ENCODE data around the gene ORMDL3. TPM values are rescaled to one million over a fixed set of nuclear protein-coding genes. Genes with fewer than 3 reads are reported as not detected.
"Not testable (repeated sequence)": the region's sequence is repeated elsewhere in the genome, so short reads cannot be mapped to it uniquely, and the experiment has no call there.

ORMDL3 gene
- total and polyA plus RNA-seq, 4 experiments from 2014 or later, result 79.6 to 161 (median 88.8) TPM

DNA sequence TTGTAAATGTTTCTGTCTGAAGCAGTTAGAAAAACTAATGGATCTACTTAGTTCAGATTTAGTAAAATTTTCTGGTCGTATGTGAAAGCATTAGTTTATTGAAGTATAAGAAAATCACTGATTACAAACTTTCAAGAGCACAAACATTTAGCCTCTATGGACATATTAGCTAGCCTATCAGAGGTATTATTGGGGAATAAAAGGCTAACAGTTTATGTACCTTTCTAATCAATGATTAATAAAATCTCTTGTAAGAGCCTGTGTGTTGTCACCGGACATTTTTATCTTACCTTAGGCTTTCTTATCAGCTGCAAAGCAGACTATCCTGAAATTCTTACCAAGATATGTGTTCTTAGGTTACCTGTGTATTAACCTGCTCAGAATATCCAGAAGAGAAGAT is 38.2 kb downstream of the ORMDL3 start:
- DNase-seq, result no peak
- Histone ChIP-seq H3K9me3 (ENCODE audit: control insufficient read depth in 1 of 2, low read length in 2 of 2) (no peaks in the 10 kb centered on the region), H3K27ac (ENCODE audit: low read depth, low read length) (no peak overlapping the region), H3K36me3 (ENCODE audit: insufficient read depth, low read length) (no peaks in the 10 kb centered on the region), H3K27me3 (ENCODE audit: insufficient read depth, low read length) (no peaks in the 10 kb centered on the region), H3K4me3 (ENCODE audit: low read length in 2 of 2) (no peak overlapping the region), H3K4me1 (ENCODE audit: insufficient read depth, low read length) (no peaks in the 10 kb centered on the region)
- Mint-ChIP-seq H3K27ac (no peak overlapping the region), H3K9me3 (no peaks in the 10 kb centered on the region), H3K36me3 (no peaks in the 10 kb centered on the region), H3K4me1 (no peaks in the 10 kb centered on the region), H3K27me3 (peaks cover 13 to 20% of the 10 kb centered on the region in 2 donors), H3K4me3 (no peak overlapping the region)
- intact Hi-C loops (cut with micrococcal nuclease), result no loop called here
- ChIA-PET POLR2A (ENCODE audit: partially characterized antibody) (no interaction called here), CTCF (ENCODE audit: partially characterized antibody) (interaction anchor here (0.7 kb wide), 1 partner anchor 197 kb away, joined by 3 read pairs; no protein-coding TSS in a partner anchor)

- intact Hi-C loops (cut with micrococcal nuclease), result no loop called here
- no peaks in the 10 kb centered on the region for H3K4me1 Mint-ChIP-seq
- no peaks in the 10 kb centered on the region for H3K36me3 Mint-ChIP-seq
- Histone ChIP-seq H3K36me3 (ENCODE audit: insufficient read depth, low read length) (no peaks in the 10 kb centered on the region), H3K27ac (ENCODE audit: low read depth, low read length) (no peak overlapping the region), H3K9me3 (ENCODE audit: control insufficient read depth in 1 of 2, low read length in 2 of 2) (no peaks in the 10 kb centered on the region), H3K27me3 (ENCODE audit: insufficient read depth, low read length) (no peaks in the 10 kb centered on the region), H3K4me3 (ENCODE audit: low read length in 2 of 2) (no peak overlapping the region), H3K4me1 (ENCODE audit: insufficient read depth, low read length) (no peaks in the 10 kb centered on the region)
- peaks cover 9 to 16% of the 10 kb centered on the region in 2 donors for H3K27me3 Mint-ChIP-seq
- ChIA-PET POLR2A (ENCODE audit: partially characterized antibody) (interaction anchor here (0.7 kb wide), 1 partner anchor 8 kb away, joined by 3 read pairs; no protein-coding TSS in a partner anchor), CTCF (ENCODE audit: partially characterized antibody) (no interaction called here)
- H3K4me3 Mint-ChIP-seq, result no peak overlapping the region
- no peaks in the 10 kb centered on the region for H3K9me3 Mint-ChIP-seq
- no peak overlapping the region for H3K27ac Mint-ChIP-seq
- no peak for DNase-seq
These were observed 40.3 kb downstream of the ORMDL3 start for GRCh38 chr17:39887078-39887477.

DNA sequence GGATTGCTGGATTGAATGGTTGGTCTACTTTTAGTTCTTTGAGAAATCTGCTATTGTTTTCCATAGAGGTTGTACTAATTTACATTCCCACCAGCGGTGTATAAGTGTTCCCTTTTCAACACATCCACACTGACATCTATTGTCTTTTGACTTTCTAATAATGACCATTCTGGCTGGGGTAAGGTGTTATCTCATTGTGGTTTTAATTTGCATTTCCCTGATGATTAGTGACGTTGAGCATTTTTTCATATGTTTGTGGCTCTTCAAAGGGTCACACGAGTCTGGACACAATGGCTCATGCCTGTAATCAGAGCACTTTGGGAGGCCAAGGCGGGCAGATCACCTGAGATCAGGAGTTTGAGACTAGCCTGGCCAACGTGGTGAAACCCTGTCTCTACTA is 41.3 kb downstream of the ORMDL3 start:
- H3K9me3 ChIP-seq (ENCODE audit: control insufficient read depth in 1 of 2, low read length in 2 of 2); CTCF ChIA-PET (ENCODE audit: partially characterized antibody); H3K36me3 ChIP-seq (ENCODE audit: insufficient read depth, low read length); H3K4me1 Mint-ChIP-seq; H3K9me3 Mint-ChIP-seq; intact Hi-C loops (cut with micrococcal nuclease); H3K4me1 ChIP-seq (ENCODE audit: insufficient read depth, low read length); DNase-seq; H3K36me3 Mint-ChIP-seq; H3K27me3 ChIP-seq (ENCODE audit: insufficient read depth, low read length); H3K4me3 Mint-ChIP-seq; H3K4me3 ChIP-seq (ENCODE audit: low read length in 2 of 2); H3K27ac Mint-ChIP-seq; H3K27ac ChIP-seq (ENCODE audit: low read depth, low read length); POLR2A ChIA-PET (ENCODE audit: partially characterized antibody): not testable (repeated sequence)
- H3K27me3 Mint-ChIP-seq, result peaks cover 9 to 13% of the 10 kb centered on the region in 2 donors

DNA sequence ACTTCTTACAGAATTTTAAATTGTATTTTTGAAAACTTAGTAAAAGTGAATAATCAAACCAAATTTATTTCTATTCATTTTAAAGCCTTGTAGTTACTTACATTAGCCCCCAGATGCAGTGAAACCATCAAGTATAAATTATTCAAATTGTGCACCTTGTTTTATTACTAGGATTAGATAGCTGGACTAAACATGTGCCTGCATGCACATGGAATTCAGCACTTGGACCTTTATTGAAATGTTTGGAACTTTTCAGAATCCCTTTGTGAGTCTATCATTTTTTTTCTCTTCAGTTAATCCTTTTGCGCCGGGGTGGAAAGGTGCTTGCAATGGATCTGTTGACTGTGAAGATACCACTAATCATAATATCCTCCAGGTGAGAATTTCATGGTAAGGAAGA is 54.6 kb downstream of the ORMDL3 start:
- DNase-seq, result no peak
- Histone ChIP-seq H3K4me3 (ENCODE audit: low read length in 2 of 2) (no peak overlapping the region), H3K4me1 (ENCODE audit: insufficient read depth, low read length) (peaks cover 4% of the 10 kb centered on the region), H3K27me3 (ENCODE audit: insufficient read depth, low read length) (no peaks in the 10 kb centered on the region), H3K9me3 (ENCODE audit: control insufficient read depth in 1 of 2, low read length in 2 of 2) (no peaks in the 10 kb centered on the region), H3K36me3 (ENCODE audit: insufficient read depth, low read length) (no peaks in the 10 kb centered on the region), H3K27ac (ENCODE audit: low read depth, low read length) (no peak overlapping the region)
- ChIA-PET CTCF (ENCODE audit: partially characterized antibody) (interaction anchor here (1.0 to 2.7 kb wide), 11 partner anchors 11 to 251 kb away, joined by 3 to 12 read pairs (median 6); partner anchors contain the start of genes GSDMA, MIEN1 and PSMD3), POLR2A (ENCODE audit: partially characterized antibody) (interaction anchor here (1.0 to 2.0 kb wide), 4 partner anchors 49 to 107 kb away, joined by 3 to 10 read pairs (median 3); partner anchors contain the start of gene PSMD3)
- H3K27me3 Mint-ChIP-seq, result no peaks in the 10 kb centered on the region
- peak overlapping the region in 1 of 7 donors; percentile 10 for H3K27ac Mint-ChIP-seq
- intact Hi-C loops (cut with micrococcal nuclease), result loop anchor here (1.0 kb wide), 2 partner anchors 87 to 108 kb away; partner anchors contain the start of gene PSMD3
- H3K36me3 Mint-ChIP-seq, result no peaks in the 10 kb centered on the region
- H3K9me3 Mint-ChIP-seq, result no peaks in the 10 kb centered on the region
- peaks cover 5 to 17% (median 13%) of the 10 kb centered on the region in 4 donors for H3K4me1 Mint-ChIP-seq
- H3K4me3 Mint-ChIP-seq, result no peak overlapping the region

DNA sequence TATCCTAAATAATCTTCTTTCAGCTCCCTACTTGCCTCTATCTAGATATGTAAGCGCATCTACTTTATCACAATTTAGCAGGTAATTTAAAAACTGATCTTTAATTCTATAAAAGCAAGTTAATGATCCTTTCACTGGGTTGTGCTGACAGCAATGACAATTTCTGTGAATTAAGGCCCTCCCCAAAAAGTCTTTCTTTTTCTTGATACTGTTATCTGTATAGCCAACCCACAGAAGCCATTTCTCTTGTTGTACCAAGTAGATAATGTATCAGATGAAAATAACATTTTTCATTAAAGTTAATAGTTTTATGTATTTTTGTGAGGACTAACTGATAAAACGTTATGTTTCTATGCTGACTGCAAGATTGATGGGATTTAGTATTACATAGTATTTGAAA is 55.6 kb downstream of the ORMDL3 start:
- H3K27ac ChIP-seq (ENCODE audit: low read depth, low read length), result no peak overlapping the region
- Mint-ChIP-seq H3K27ac (no peak overlapping the region), H3K4me1 (peaks cover 15 to 26% (median 22%) of the 10 kb centered on the region in 4 donors), H3K4me3 (no peak overlapping the region), H3K36me3 (no peaks in the 10 kb centered on the region), H3K9me3 (no peaks in the 10 kb centered on the region), H3K27me3 (no peaks in the 10 kb centered on the region)
- intact Hi-C loops (cut with micrococcal nuclease), result loop anchor here (1.0 kb wide), 2 partner anchors 88 to 108 kb away; partner anchors contain the start of gene PSMD3
- no peak overlapping the region for H3K4me3 ChIP-seq (ENCODE audit: low read length in 2 of 2)
- no peaks in the 10 kb centered on the region for H3K27me3 ChIP-seq (ENCODE audit: insufficient read depth, low read length)
- CTCF ChIA-PET (ENCODE audit: partially characterized antibody), result interaction anchor here (0.8 to 2.7 kb wide), 4 partner anchors 46 to 108 kb away, joined by 3 to 12 read pairs (median 6); partner anchors contain the start of genes GSDMA and PSMD3
- POLR2A ChIA-PET (ENCODE audit: partially characterized antibody), result no interaction called here
- DNase-seq, result no peak
- H3K4me1 ChIP-seq (ENCODE audit: insufficient read depth, low read length), result peaks cover 13% of the 10 kb centered on the region
- no peaks in the 10 kb centered on the region for H3K9me3 ChIP-seq (ENCODE audit: control insufficient read depth in 1 of 2, low read length in 2 of 2)
- no peaks in the 10 kb centered on the region for H3K36me3 ChIP-seq (ENCODE audit: insufficient read depth, low read length)

Other genes starting within 250 kb of the ORMDL3 start
- 10 to 100 TPM; 29.6 to 30.5 TPM for gene PGAP3, start 239.5 kb downstream of the ORMDL3 start, total RNA-seq
- 10 to 100 TPM; 22.1 to 26.5 TPM for gene PGAP3, start 239.5 kb downstream of the ORMDL3 start, polyA plus RNA-seq
- gene ERBB2, start 227.5 kb downstream of the ORMDL3 start, total RNA-seq, result 1 to 10 TPM; 4.1 to 4.5 TPM
- gene ERBB2, start 227.5 kb downstream of the ORMDL3 start, polyA plus RNA-seq, result under 1 TPM in 1 of 2 donors, not detected in 1; 0.55 TPM
- 10 to 100 TPM; 35.8 TPM for gene MIEN1, start 197.1 kb downstream of the ORMDL3 start, total RNA-seq
- gene MIEN1, start 197.1 kb downstream of the ORMDL3 start, polyA plus RNA-seq, result 10 to 100 TPM; 90.8 to 96.6 TPM
- gene GRB7, start 189.7 kb downstream of the ORMDL3 start, total RNA-seq, result not detected
- not detected for gene GRB7, start 189.7 kb downstream of the ORMDL3 start, polyA plus RNA-seq
- 100 to 1,000 TPM; 116 to 118 TPM for gene IKZF3, start 63.3 kb downstream of the ORMDL3 start, total RNA-seq
- 10 to 100 TPM in 1 of 2 donors, 1 to 10 TPM in 1; 3.2 to 87.4 TPM for gene IKZF3, start 63.3 kb downstream of the ORMDL3 start, polyA plus RNA-seq
- 1 to 10 TPM in 1 of 2 experiments, under 1 TPM in 1; 0.35 to 1.2 TPM for gene ZPBP2, start 59.4 kb downstream of the ORMDL3 start, total RNA-seq
- under 1 TPM in 1 of 2 donors, not detected in 1; 0.25 TPM for gene ZPBP2, start 59.4 kb downstream of the ORMDL3 start, polyA plus RNA-seq
- gene GSDMB, start 9.0 kb downstream of the ORMDL3 start, total RNA-seq, result 10 to 100 TPM; 41.4 to 47.4 TPM
- 1 to 10 TPM; 3.2 to 3.9 TPM for gene GSDMB, start 9.0 kb downstream of the ORMDL3 start, polyA plus RNA-seq
- not detected for gene LRRC3C, start 131 bp upstream of the ORMDL3 start, total RNA-seq
- gene LRRC3C, start 131 bp upstream of the ORMDL3 start, polyA plus RNA-seq, result not detected
- gene GSDMA, start 35.4 kb upstream of the ORMDL3 start, total RNA-seq, result under 1 TPM; 0.23 to 0.25 TPM
- 1 to 10 TPM in 1 of 2 donors, under 1 TPM in 1; 0.42 to 1.1 TPM for gene GSDMA, start 35.4 kb upstream of the ORMDL3 start, polyA plus RNA-seq
- 10 to 100 TPM; 59.7 to 60.3 TPM for gene PSMD3, start 53.2 kb upstream of the ORMDL3 start, total RNA-seq
- 10 to 100 TPM; 44.6 to 47.9 TPM for gene PSMD3, start 53.2 kb upstream of the ORMDL3 start, polyA plus RNA-seq
- not detected for gene CSF3, start 87.8 kb upstream of the ORMDL3 start, total RNA-seq
- not detected for gene CSF3, start 87.8 kb upstream of the ORMDL3 start, polyA plus RNA-seq
- 10 to 100 TPM; 81.1 to 93.0 TPM for gene MED24, start 126.8 kb upstream of the ORMDL3 start, total RNA-seq
- 10 to 100 TPM; 34.0 to 46.2 TPM for gene MED24, start 126.8 kb upstream of the ORMDL3 start, polyA plus RNA-seq
- gene THRA, start 135.4 kb upstream of the ORMDL3 start, total RNA-seq, result 10 to 100 TPM; 35.9 to 41.3 TPM
- gene THRA, start 135.4 kb upstream of the ORMDL3 start, polyA plus RNA-seq, result 10 to 100 TPM in 1 of 2 donors, 1 to 10 TPM in 1; 5.8 to 11.9 TPM
- 10 to 100 TPM; 14.8 to 15.1 TPM for gene NR1D1, start 173.0 kb upstream of the ORMDL3 start, total RNA-seq
- gene NR1D1, start 173.0 kb upstream of the ORMDL3 start, polyA plus RNA-seq, result 10 to 100 TPM in 1 of 2 donors, 1 to 10 TPM in 1; 5.7 to 12.3 TPM
- gene MSL1, start 194.4 kb upstream of the ORMDL3 start, total RNA-seq, result 100 to 1,000 TPM; 130 to 133 TPM
- gene MSL1, start 194.4 kb upstream of the ORMDL3 start, polyA plus RNA-seq, result 1 to 10 TPM; 6.0 to 8.3 TPM
- gene CASC3, start 212.9 kb upstream of the ORMDL3 start, total RNA-seq, result 100 to 1,000 TPM; 142 to 146 TPM
- gene CASC3, start 212.9 kb upstream of the ORMDL3 start, polyA plus RNA-seq, result 10 to 100 TPM; 31.1 to 54.2 TPM
- 1 to 10 TPM; 5.4 to 6.5 TPM for gene RAPGEFL1, start 249.9 kb upstream of the ORMDL3 start, total RNA-seq
- under 1 TPM in 1 of 2 donors, not detected in 1; 0.13 TPM for gene RAPGEFL1, start 249.9 kb upstream of the ORMDL3 start, polyA plus RNA-seq

All from CD4-positive, alpha-beta memory T cell (primary cell).